ENCODE measurements around the gene BHMT.

The BHMT gene

GRCh38 chr5:79111387-79111959 lies at the start of gene BHMT:
Gene BHMT (plus strand): TSS chr5:79111809. CDS start chr5:79111886, 77 bp downstream.
- no peak for TF ChIP-seq CTCF (conservative IDR thresholded peaks at IDR 0.05; ENCODE audit: low read depth, low read length)
- peak within 1 kb of the TSS; percentile 27 for H3K4me3 ChIP-seq (ENCODE audit: low read length)

GRCh38 chr5:79062436-79062835 lies 49.2 kb upstream of the BHMT start:
- H3K4me3 ChIP-seq (ENCODE audit: low read length): no peak overlapping the region
- DNase-seq (ENCODE audit: low read depth): no peak
- TF ChIP-seq CTCF (conservative IDR thresholded peaks at IDR 0.05; ENCODE audit: low read depth, low read length): no peak

More at GRCh38 chr5:79111387-79111959, at the start of gene BHMT:
- no peak for DNase-seq (ENCODE audit: low read depth)

GRCh38 chr5:79069488-79070349 lies 41.9 kb upstream of the BHMT start, which contains the start of the genes BHMT2 and DMGDH:
Gene BHMT2 (plus strand): TSS chr5:79069767. CDS start chr5:79069783, 16 bp downstream.
Gene DMGDH (minus strand): TSS chr5:79069674. CDS start chr5:79069620, 54 bp downstream.
- no peak for DNase-seq (ENCODE audit: low read depth)
- peak within 1 kb of the TSS; percentile 44 for H3K4me3 ChIP-seq (ENCODE audit: low read length)
- no peak for TF ChIP-seq CTCF (conservative IDR thresholded peaks at IDR 0.05; ENCODE audit: low read depth, low read length)

GRCh38 chr5:79070350-79070667 lies 41.3 kb upstream of the BHMT start:
- peak overlapping the region; percentile 44 for H3K4me3 ChIP-seq (ENCODE audit: low read length)
- DNase-seq (ENCODE audit: low read depth): no peak
- TF ChIP-seq CTCF (conservative IDR thresholded peaks at IDR 0.05; ENCODE audit: low read depth, low read length): no peak

GRCh38 chr5:79074641-79075040 lies 37.0 kb upstream of the BHMT start:
- no peak overlapping the region for H3K4me3 ChIP-seq (ENCODE audit: low read length)
- TF ChIP-seq CTCF (conservative IDR thresholded peaks at IDR 0.05; ENCODE audit: low read depth, low read length): no peak
- DNase-seq (ENCODE audit: low read depth): no peak

- H3K4me3 ChIP-seq (ENCODE audit: low read length): no peak overlapping the region
- DNase-seq (ENCODE audit: low read depth): no peak
- peak; percentile 17 for TF ChIP-seq CTCF (conservative IDR thresholded peaks at IDR 0.05; ENCODE audit: low read depth, low read length)
Measured at GRCh38 chr5:79075646-79076426, 35.8 kb upstream of the BHMT start.

Measured in retinal pigment epithelial cell (primary cell).